OCI-LY3 (cell line): ENCODE data around the gene TTC28.

ENCODE experiments used
- H2AFZ ChIP-seq: fragments of 200-600, 300-600 bp; shearing (Covaris generic); 2 replicates; pipeline ENCODE4 v1.6.0; 2014; ENCODE audit warnings: antibody characterized with exemption, low read depth, low read length
- H3K27ac ChIP-seq: fragments of 200-600, 300-600 bp; sonication (generic); 2 replicates; pipeline ENCODE4 v1.5.1; 2014; ENCODE audit warnings: mild to moderate bottlenecking, low read length, moderate library complexity, mixed read lengths
- H3K27me3 ChIP-seq: fragments of 200-600, 300-600 bp; sonication (generic); 2 replicates; pipeline ENCODE4 v1.6.1; 2014; ENCODE audit warnings: low read depth, low read length, mixed read lengths
- H3K36me3 ChIP-seq: fragments of 200-600, 300-600 bp; sonication (generic); replicated peaks from 2 replicates; pipeline ENCODE3; 2014; ENCODE audit warnings: low read depth, low read length, mixed read lengths
- H3K4me1 ChIP-seq: fragments of 300-600, 200-600 bp; sonication (generic); 2 replicates; pipeline ENCODE4 v1.6.1; 2014; ENCODE audit warnings: low read length, mixed read lengths
- H3K4me2 ChIP-seq: fragments of 200-600, 300-600 bp; sonication (generic); 2 replicates; pipeline ENCODE4 v1.6.1; 2014; ENCODE audit warnings: low read length, mixed read lengths
- H3K4me3 ChIP-seq: fragments of 300-600, 200-600 bp; sonication (generic); 2 replicates; pipeline ENCODE4 v1.5.1; 2014; ENCODE audit warnings: antibody characterized with exemption, mild to moderate bottlenecking, low read length, moderate library complexity
- H3K79me2 ChIP-seq: fragments of 300-600, 200-600 bp; shearing (Covaris generic); 2 replicates; pipeline ENCODE4 v1.6.1; 2014; ENCODE audit warnings: mild to moderate bottlenecking, low read length, mixed read lengths
- H3K9ac ChIP-seq: fragments of 300-600, 200-600 bp; shearing (Covaris generic); 2 replicates; pipeline ENCODE4 v1.6.0; 2014; ENCODE audit warnings: mild to moderate bottlenecking, low read length, moderate library complexity
- H3K9me3 ChIP-seq: fragments of 200-600, 300-600 bp; shearing (Covaris generic); 2 replicates; pipeline ENCODE4 v1.6.1; 2014; ENCODE audit warnings: low read length, mixed read lengths; ENCODE audit not compliant: insufficient read depth
- H4K20me1 ChIP-seq: fragments of 200-600, 300-600 bp; sonication (generic); 2 replicates; pipeline ENCODE4 v1.6.1; 2016; ENCODE audit warnings: low read length, mixed read lengths; ENCODE audit not compliant: insufficient read depth
- CTCF ChIP-seq: fragments of 200-600, 300-600 bp; sonication (generic); IDR thresholded peaks from 2 replicates; pipeline ENCODE4 v1.5.1; 2014; ENCODE audit warnings: antibody characterized with exemption, low read length, low read depth
- EZH2phosphoT487 ChIP-seq: fragments of 200-600 bp; shearing (Covaris generic); IDR thresholded peaks from 2 replicates; pipeline ENCODE4 v1.6.1; 2018; ENCODE audit warnings: antibody characterized with exemption, mixed run types, low read depth

TTC28 gene

GRCh38 chr22:28142361-28142961, 537.2 kb downstream of the TTC28 start:
- Histone ChIP-seq H3K4me1 (peaks cover 7% of the 10 kb centered on the region), H2AFZ (no peak overlapping the region), H4K20me1 (no peaks in the 10 kb centered on the region), H3K27ac (no peak overlapping the region), H3K9me3 (no peaks in the 10 kb centered on the region), H3K4me3 (no peak overlapping the region), H3K4me2 (no peak overlapping the region), H3K79me2 (no peaks in the 10 kb centered on the region), H3K27me3 (no peaks in the 10 kb centered on the region), H3K9ac (no peak overlapping the region), H3K36me3 (no peaks in the 10 kb centered on the region)
- TF ChIP-seq CTCF (no peak), EZH2phosphoT487 (no peak)

GRCh38 chr22:28141614-28142013, 538.0 kb downstream of the TTC28 start:
- Histone ChIP-seq H4K20me1 (no peaks in the 10 kb centered on the region), H3K27me3 (no peaks in the 10 kb centered on the region), H3K4me3 (no peak overlapping the region), H3K79me2 (no peaks in the 10 kb centered on the region), H3K27ac (no peak overlapping the region), H3K36me3 (no peaks in the 10 kb centered on the region), H3K4me2 (no peak overlapping the region), H3K4me1 (peaks cover 7% of the 10 kb centered on the region), H3K9ac (no peak overlapping the region), H2AFZ (no peak overlapping the region), H3K9me3 (no peaks in the 10 kb centered on the region)
- no peak for TF ChIP-seq CTCF
- TF ChIP-seq EZH2phosphoT487, result no peak

- H3K36me3 ChIP-seq, result no peaks in the 10 kb centered on the region
- no peak overlapping the region for H3K27ac ChIP-seq
- H3K4me1 ChIP-seq, result peaks cover 7% of the 10 kb centered on the region
- H3K9ac ChIP-seq, result no peak overlapping the region
- H3K79me2 ChIP-seq, result no peaks in the 10 kb centered on the region
- H3K27me3 ChIP-seq, result no peaks in the 10 kb centered on the region
- no peaks in the 10 kb centered on the region for H4K20me1 ChIP-seq
- no peak for TF ChIP-seq CTCF
- no peak for TF ChIP-seq EZH2phosphoT487
- H3K4me2 ChIP-seq, result no peak overlapping the region
- no peaks in the 10 kb centered on the region for H3K9me3 ChIP-seq
- no peak overlapping the region for H2AFZ ChIP-seq
- H3K4me3 ChIP-seq, result no peak overlapping the region
These were observed 539.7 kb downstream of the TTC28 start for GRCh38 chr22:28139961-28140360.

GRCh38 chr22:28139516-28139915, 540.1 kb downstream of the TTC28 start:
- Histone ChIP-seq H3K36me3 (no peaks in the 10 kb centered on the region), H3K79me2 (no peaks in the 10 kb centered on the region), H3K4me2 (no peak overlapping the region), H3K4me1 (peaks cover 7% of the 10 kb centered on the region), H3K4me3 (no peak overlapping the region), H2AFZ (no peak overlapping the region), H3K9me3 (no peaks in the 10 kb centered on the region), H3K9ac (no peak overlapping the region), H3K27me3 (no peaks in the 10 kb centered on the region), H4K20me1 (no peaks in the 10 kb centered on the region), H3K27ac (no peak overlapping the region)
- no peak for TF ChIP-seq CTCF
- no peak for TF ChIP-seq EZH2phosphoT487
